Right atrium auricular region (tissue), 2 donors: ENCODE measurements around the gene OR5K2. TPM values are rescaled to one million over a fixed set of nuclear protein-coding genes. Genes with fewer than 3 reads are reported as not detected.

ENCODE experiments used
- DNase-seq: peaks from one replicate; pipeline ENCODE4 v3.0.0-alpha.2; 2019; ENCODE audit warnings: low spot score
- H3K27ac ChIP-seq, 2 donors: fragments of 200-600 bp; sonication (generic); 1 replicate in 1 of 2; 2 replicates in 1 of 2; pipeline ENCODE4 v1.5.1; 2016 to 2019
- H3K27me3 ChIP-seq, 2 donors: fragments of 200-600 bp; sonication (generic); one replicate each; pipeline versions ENCODE4 v1.5.1 to v1.6.0; 2017 to 2019
- H3K36me3 ChIP-seq: fragments of 200-600 bp; sonication (generic); one replicate; pipeline ENCODE4 v1.5.1; 2016
- H3K4me1 ChIP-seq, 2 donors: fragments of 200-600 bp; sonication (generic); one replicate each; pipeline versions ENCODE4 v1.5.1 to v1.6.0; 2017 to 2019
- H3K4me3 ChIP-seq, 2 donors: fragments of 200-600 bp; sonication (generic); 1 replicate in 1 of 2; 2 replicates in 1 of 2; pipeline ENCODE4 v1.5.1; 2017 to 2019; ENCODE audit warnings: mild to moderate bottlenecking in 1 of 2, moderate library complexity in 1 of 2
- H3K9me3 ChIP-seq, 2 donors: fragments of 200-600 bp; sonication (generic); one replicate each; pipeline ENCODE4 v1.5.1; 2019
- total RNA-seq, 2 donors: library from RNA; depleted of rRNA; stranded (reverse); fragments of >200 nt; gene quantifications; one replicate each; pipeline ENCODE4 v1.1.0, GENCODE V29; 2016
- TF ChIP-seq, protein P1 (sequence below), 2 donors: fragments of 200-600 bp; sonication (generic); IDR thresholded peaks; one replicate each; pipeline ENCODE4 v1.5.1; 2019; ENCODE audit warnings: antibody characterized with exemption in 2 of 2

Gene OR5K2
- total RNA-seq, 2 donors from 2014 or later, result not detected

DNA sequence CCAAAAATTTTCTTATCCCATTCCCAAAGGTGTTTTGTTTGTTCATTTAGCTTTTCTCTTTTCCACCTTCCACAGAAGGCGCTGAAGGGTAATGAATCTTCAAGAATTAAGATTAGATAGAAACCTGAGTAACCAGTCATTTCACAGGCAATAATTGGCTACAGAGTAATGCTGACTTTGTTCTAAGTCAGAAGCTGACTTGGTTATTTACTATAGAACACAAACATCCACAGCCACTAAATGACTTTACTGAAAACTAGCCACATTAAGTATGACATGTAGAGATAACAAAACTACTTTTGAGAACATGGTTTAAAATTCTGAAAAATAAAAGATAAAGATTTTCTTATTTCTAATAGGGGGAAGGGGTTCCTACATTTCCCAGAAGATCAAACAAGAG, 17.5 kb downstream of the OR5K2 start:
- no peaks in the 10 kb centered on the region for H3K27me3 ChIP-seq
- H3K4me3 ChIP-seq, result no peak overlapping the region
- peaks cover 23% of the 10 kb centered on the region for H3K36me3 ChIP-seq
- DNase-seq, result no peak
- H3K27ac ChIP-seq, result no peak overlapping the region
- no peaks in the 10 kb centered on the region for H3K9me3 ChIP-seq
- no peaks in the 10 kb centered on the region for H3K4me1 ChIP-seq
- TF ChIP-seq, protein P1, sequence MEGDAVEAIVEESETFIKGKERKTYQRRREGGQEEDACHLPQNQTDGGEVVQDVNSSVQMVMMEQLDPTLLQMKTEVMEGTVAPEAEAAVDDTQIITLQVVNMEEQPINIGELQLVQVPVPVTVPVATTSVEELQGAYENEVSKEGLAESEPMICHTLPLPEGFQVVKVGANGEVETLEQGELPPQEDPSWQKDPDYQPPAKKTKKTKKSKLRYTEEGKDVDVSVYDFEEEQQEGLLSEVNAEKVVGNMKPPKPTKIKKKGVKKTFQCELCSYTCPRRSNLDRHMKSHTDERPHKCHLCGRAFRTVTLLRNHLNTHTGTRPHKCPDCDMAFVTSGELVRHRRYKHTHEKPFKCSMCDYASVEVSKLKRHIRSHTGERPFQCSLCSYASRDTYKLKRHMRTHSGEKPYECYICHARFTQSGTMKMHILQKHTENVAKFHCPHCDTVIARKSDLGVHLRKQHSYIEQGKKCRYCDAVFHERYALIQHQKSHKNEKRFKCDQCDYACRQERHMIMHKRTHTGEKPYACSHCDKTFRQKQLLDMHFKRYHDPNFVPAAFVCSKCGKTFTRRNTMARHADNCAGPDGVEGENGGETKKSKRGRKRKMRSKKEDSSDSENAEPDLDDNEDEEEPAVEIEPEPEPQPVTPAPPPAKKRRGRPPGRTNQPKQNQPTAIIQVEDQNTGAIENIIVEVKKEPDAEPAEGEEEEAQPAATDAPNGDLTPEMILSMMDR (IDR thresholded peaks at IDR 0.05), result no peak

DNA sequence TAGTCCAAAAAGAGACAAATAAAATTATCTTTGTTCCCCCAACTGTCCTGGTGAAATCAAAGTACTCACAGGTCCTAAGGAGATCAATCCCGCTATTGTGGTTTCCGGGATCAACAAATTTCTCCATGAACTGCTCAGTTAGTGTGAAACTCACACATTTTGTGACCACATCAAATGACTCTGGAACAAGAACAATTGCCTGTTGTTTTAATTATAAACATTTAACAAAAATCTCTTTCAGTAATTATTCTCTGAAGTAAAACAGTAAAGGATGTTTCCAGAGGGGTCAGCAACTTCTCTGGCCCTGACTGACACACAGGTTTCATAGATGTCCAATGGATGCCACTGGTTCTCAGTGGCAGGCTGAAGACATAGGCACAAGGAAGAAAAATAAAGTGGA, 21.3 kb downstream of the OR5K2 start:
- H3K27ac ChIP-seq, result no peak overlapping the region
- H3K27me3 ChIP-seq, result no peaks in the 10 kb centered on the region
- H3K4me3 ChIP-seq, result no peak overlapping the region
- H3K36me3 ChIP-seq, result peaks cover 14% of the 10 kb centered on the region
- H3K4me1 ChIP-seq, result peaks cover 0 to 16% of the 10 kb centered on the region in 2 donors
- TF ChIP-seq, protein P1 (IDR thresholded peaks at IDR 0.05), result no peak
- no peak for DNase-seq
- H3K9me3 ChIP-seq, result no peaks in the 10 kb centered on the region

DNA sequence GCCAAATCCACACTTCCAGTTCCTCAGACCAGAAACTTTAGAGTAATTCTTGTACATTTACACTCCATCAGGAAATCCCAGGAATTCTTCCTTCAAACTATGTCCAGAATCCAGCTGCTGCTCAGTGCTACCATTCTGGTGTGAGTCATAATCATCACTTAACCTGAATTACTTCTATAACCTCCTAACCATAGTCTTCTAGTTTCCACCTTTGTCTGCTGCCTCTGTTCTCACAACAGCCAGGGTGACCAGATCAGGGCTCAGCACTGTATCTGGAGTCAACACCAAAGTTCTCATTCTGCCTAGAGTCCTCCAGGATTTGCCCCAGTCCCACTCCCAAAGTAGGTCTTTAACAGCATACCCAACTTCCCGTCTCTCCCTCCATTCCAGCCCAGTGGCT, 21.9 kb downstream of the OR5K2 start:
- Histone ChIP-seq H3K4me1 (peaks cover 0 to 16% of the 10 kb centered on the region in 2 donors), H3K36me3 (peaks cover 14% of the 10 kb centered on the region), H3K27me3 (no peaks in the 10 kb centered on the region), H3K9me3 (no peaks in the 10 kb centered on the region), H3K4me3 (no peak overlapping the region), H3K27ac (no peak overlapping the region)
- no peak for DNase-seq
- TF ChIP-seq, protein P1 (IDR thresholded peaks at IDR 0.05), result no peak

DNA sequence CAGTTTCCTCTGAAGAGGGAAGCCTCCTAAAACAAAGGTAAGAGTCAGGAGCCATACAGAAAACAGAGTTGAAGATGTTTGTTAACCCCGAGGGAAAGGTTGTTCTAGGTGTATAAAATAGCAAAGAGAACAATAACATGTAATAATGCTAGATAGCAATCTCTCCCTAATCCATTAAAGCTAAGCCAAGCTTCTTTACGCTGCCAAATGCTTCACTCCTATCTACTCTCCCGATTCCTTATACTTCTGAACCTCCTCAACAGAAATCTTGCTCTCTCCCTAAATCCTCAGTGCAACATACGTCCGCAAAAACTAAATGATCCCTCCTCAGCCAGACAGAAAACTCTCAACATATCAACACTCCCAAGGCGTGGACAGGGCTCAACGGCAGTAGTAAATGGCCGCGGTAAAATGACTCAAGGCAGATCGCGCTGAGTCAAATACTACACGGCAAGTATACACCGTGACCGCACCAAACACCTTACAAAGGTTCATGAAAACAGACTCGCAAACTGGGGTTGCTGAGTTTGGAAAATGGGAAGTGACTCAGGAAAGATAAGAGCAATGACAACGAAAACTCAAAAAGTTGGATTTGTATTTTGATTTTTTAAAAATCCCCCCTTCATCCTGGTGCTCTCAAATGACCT, 24.5 kb downstream of the OR5K2 start:
- peak overlapping the region; percentile 90 to 96 for H3K27ac ChIP-seq
- H3K36me3 ChIP-seq, result peaks cover 6% of the 10 kb centered on the region
- peaks cover 0 to 16% of the 10 kb centered on the region in 2 donors for H3K4me1 ChIP-seq
- H3K4me3 ChIP-seq, result peak overlapping the region; percentile 56 to 74
- DNase-seq, result peak; percentile 63
- no peaks in the 10 kb centered on the region for H3K27me3 ChIP-seq
- no peaks in the 10 kb centered on the region for H3K9me3 ChIP-seq
- TF ChIP-seq, protein P1 (IDR thresholded peaks at IDR 0.05), result no peak

DNA sequence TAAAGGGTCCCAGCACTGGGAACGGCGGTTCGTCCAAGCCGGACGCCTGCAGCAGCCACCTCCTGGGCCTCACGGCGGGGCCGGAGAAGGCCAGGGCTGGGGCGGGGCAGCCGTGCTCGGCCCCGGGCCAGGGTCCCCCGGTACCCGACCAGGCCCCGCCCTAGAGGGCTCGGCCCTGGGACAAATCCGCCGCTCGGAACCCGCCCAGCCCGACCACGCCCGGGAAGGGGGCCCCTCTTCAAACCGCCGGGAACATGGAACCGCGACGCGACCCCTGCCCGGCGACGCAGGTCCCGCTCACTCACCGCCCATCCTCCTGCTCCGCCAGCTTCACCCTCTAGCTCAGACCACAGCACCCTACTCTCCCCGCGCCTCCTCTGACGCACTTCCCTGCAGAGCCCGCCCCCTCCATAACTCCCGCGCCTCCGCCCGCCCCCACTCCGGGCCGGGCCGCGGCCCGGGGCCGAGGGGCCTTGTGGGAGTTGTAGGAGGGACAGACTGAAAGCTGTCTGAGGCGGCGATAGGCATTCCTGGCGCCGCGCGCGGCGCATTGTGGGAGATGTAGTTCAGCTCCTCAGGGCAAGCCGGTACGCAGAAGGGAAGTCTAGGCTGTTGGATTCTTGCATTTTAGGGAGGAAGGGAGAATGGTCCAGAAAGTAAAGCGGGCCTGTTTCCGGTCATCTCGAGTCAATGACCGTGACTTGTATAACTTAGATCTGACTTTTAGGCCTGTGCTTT, 25.2 kb downstream of the OR5K2 start, which contains the start of gene CLDND1:
Gene CLDND1, minus strand, starts transcription at position 359 of the 738 bp plus-strand sequence. CDS start 1,478 bp downstream, outside the sequence.
- Histone ChIP-seq H3K9me3 (no peaks in the 10 kb centered on the region), H3K4me3 (peak within 1 kb of the TSS; percentile 56 to 74), H3K36me3 (peaks cover 5% of the 10 kb centered on the region), H3K27ac (peak within 1 kb of the TSS; percentile 90 to 96), H3K27me3 (no peaks in the 10 kb centered on the region), H3K4me1 (peaks cover 0 to 16% of the 10 kb centered on the region in 2 donors)
- TF ChIP-seq, protein P1 (IDR thresholded peaks at IDR 0.05), result no peak
- DNase-seq, result peak; percentile 98
